Spleen (tissue), 11 donors: ENCODE results near the gene ADAM23. TPM values are rescaled to one million over a fixed set of nuclear protein-coding genes. Genes with fewer than 3 reads are reported as not detected.

Experiments
- DNase-seq: peaks from one replicate; pipeline ENCODE4 v3.0.0-alpha.2; 2020
- H3K27ac ChIP-seq, 8 donors: fragments of 200-600 bp; sonication (generic) in 7 of 8; 1 replicate in 4 of 8; 2 replicates in 4 of 8; pipeline versions ENCODE4 v1.5.0 to v1.8.0; 2016 to 2021; ENCODE audit warnings: inconsistent platforms in 4 of 8, mild to moderate bottlenecking in 4 of 8, moderate library complexity in 1 of 8
- H3K27me3 ChIP-seq, 7 donors: fragments of 200-600 bp; sonication (generic) in 6 of 7; replicated peaks in 1 of 7; 1 replicate in 4 of 7; 2 replicates in 3 of 7; pipeline versions ENCODE4 v1.5.0 to v1.8.0; 2016 to 2021; ENCODE audit warnings: inconsistent platforms in 3 of 7, mild to moderate bottlenecking in 1 of 7
- H3K36me3 ChIP-seq, 6 donors: fragments of 200-600 bp; sonication (generic) in 5 of 6; 1 replicate in 4 of 6; 2 replicates in 2 of 6; pipeline versions ENCODE4 v1.5.0 to v1.8.0; 2016 to 2021; ENCODE audit warnings: inconsistent platforms in 2 of 6
- H3K4me1 ChIP-seq, 6 donors: fragments of 200-600 bp; sonication (generic) in 5 of 6; 1 replicate in 3 of 6; 2 replicates in 3 of 6; pipeline versions ENCODE4 v1.5.0 to v1.8.0; 2016 to 2021; ENCODE audit warnings: inconsistent platforms in 3 of 6
- H3K4me3 ChIP-seq, 8 donors: fragments of 200-600 bp; sonication (generic) in 7 of 8; 1 replicate in 4 of 8; 2 replicates in 4 of 8; pipeline versions ENCODE4 v1.5.0 to v1.8.0; 2016 to 2021; ENCODE audit warnings: inconsistent platforms in 4 of 8, mild to moderate bottlenecking in 4 of 8, moderate library complexity in 2 of 8
- H3K9me3 ChIP-seq, 8 donors: fragments of 200-600 bp; sonication (generic) in 7 of 8; 1 replicate in 4 of 8; 2 replicates in 4 of 8; pipeline versions ENCODE4 v1.5.0 to v1.8.0; 2016 to 2021; ENCODE audit warnings: inconsistent platforms in 4 of 8
- CTCF ChIP-seq, 11 experiments: fragments of 200-600 bp in 7 of 11; fragments of 450-650 bp in 4 of 11; sonication (generic) in 4 of 11; IDR thresholded peaks in 8 of 11; conservative IDR thresholded peaks in 3 of 11; 1 replicate in 7 of 11; 2 replicates in 4 of 11; pipeline versions ENCODE4 v1.4.0 to v1.8.0; 2016 to 2021; ENCODE audit warnings: antibody characterized with exemption in 11 of 11, inconsistent platforms in 4 of 11, mild to moderate bottlenecking in 1 of 11
- POLR2A ChIP-seq, 3 donors: fragments of 450-650 bp; IDR thresholded peaks; one replicate each; pipeline ENCODE4 v1.5.1; 2017; ENCODE audit warnings: antibody characterized with exemption in 3 of 3, mild to moderate bottlenecking in 1 of 3
- POLR2AphosphoS5 ChIP-seq, 3 donors: sonication (generic); formaldehyde crosslinking; IDR thresholded peaks; one replicate each; pipeline ENCODE4 v1.5.1; 2017; ENCODE audit warnings: antibody characterized with exemption in 3 of 3
- WGBS, 5 donors: extraction: QIAGEN DNeasy Blood & Tissue Kit in 3 of 5; methylation state at CpG; one replicate each; pipeline versions ENCODE4 v1.1.5 to v1.1.7; 2013 to 2018; 5-methylcytosine and 5-hydroxymethylcytosine counted together
- intact Hi-C: fragments of 100-400 bp; cut with DNase I; formaldehyde crosslinking; loops from one replicate; pipeline ENCODE4 v1.15.0; 2023; ENCODE audit warnings: low total_unique reads
- polyA plus RNA-seq, 3 donors: library from polyadenylated mRNA; stranded (reverse); fragments of 200-250 nt; gene quantifications; one replicate each; pipeline ENCODE4 v1.2.1, GENCODE V29; 2013
- total RNA-seq, 7 donors: library from RNA; depleted of rRNA in 3 of 7; stranded (reverse); fragments of >200 nt in 3 of 7; fragmentation: NEBNext Ultra II Directional in 4 of 7; extraction: Animal tissue kit (Norgen Biotek cat#: 25700) in 4 of 7; gene quantifications; one replicate each; pipeline versions ENCODE4 v1.1.0 to v1.2.1, GENCODE V29; 2016 to 2021
- donor health status: healthy with polysubstance abuse.
- donor health status: DM: no; HTN: no; CAD: no; lungs with moderate emphysema.
- donor health status: DM: no; HTN: no; CAD: no.
- donor health status: Bipolar disorder and iron deficiency.
- donor health status: healthy.
- donor health status: DM: no; HTN: no; CAD: no.
- donor health status: DM: yes; HTN: yes; CAD: no.

ADAM23 gene
- total and polyA plus RNA-seq, 10 donors: 0.32 to 2.2 (median 0.86) TPM

DNA sequence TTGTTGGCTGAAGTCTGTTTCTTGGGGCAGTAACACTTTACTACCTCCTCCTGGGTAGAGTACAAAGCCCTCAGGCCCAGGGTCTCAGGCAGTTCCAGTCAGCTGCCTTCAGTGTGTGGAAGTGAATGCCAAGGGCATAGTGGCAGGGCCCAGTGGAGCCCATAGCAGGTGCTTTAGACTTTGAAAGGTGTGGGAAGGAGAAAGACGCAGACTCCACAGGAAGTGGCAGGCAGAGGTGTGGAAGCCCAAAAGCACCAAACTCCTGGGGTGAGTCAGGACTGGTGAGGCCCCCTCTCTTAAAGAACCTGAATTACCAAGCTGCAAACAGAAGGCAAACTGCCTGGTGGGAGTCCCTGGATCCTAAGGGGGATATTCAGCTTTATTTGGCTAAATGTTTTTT, 45.3 kb downstream of the ADAM23 start:
- TF ChIP-seq CTCF (IDR thresholded peaks at IDR 0.05 in 8 of 11, conservative IDR thresholded peaks at IDR 0.05 in 3 of 11) (no peak), POLR2A (IDR thresholded peaks at IDR 0.05) (no peak), POLR2AphosphoS5 (IDR thresholded peaks at IDR 0.05) (no peak)
- intact Hi-C loops: no loop called here

DNA sequence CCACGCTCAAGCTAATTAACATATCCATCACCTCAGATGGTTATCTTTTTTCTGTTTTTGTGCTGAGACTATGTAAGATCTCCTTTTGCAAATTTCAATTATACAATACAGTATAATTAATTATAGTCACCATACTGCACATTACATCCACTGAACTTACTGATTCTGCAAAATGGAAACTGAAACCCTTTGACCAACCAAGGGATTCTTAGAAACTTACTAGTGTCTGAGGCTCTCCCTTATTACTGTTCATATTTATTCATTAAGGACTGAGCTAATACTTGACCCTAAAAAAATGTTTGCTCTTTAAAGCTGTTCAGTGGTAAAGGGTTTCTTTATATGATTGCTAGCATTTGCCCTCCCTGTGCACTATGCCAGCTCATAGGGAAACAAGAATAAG, 50.7 kb downstream of the ADAM23 start:
- no peak overlapping the region for H3K4me3 ChIP-seq
- intact Hi-C loops: no loop called here
- no peaks in the 10 kb centered on the region for H3K36me3 ChIP-seq
- TF ChIP-seq POLR2AphosphoS5 (IDR thresholded peaks at IDR 0.05) (no peak), CTCF (IDR thresholded peaks at IDR 0.05 in 8 of 11, conservative IDR thresholded peaks at IDR 0.05 in 3 of 11) (no peak), POLR2A (IDR thresholded peaks at IDR 0.05) (no peak)
- no peak for DNase-seq
- WGBS, 5 donors: 77 to 89% (median 82%) methylated on average over 1 of the region's 1 CpG
- no peaks in the 10 kb centered on the region for H3K4me1 ChIP-seq
- H3K27ac ChIP-seq: no peak overlapping the region
- peaks cover 0 to 4% (median 0%) of the 10 kb centered on the region in 7 donors for H3K27me3 ChIP-seq
- no peaks in the 10 kb centered on the region for H3K9me3 ChIP-seq

More for the DNA sequence above, 45.3 kb downstream of the ADAM23 start:
- H3K9me3 ChIP-seq: peaks cover 0 to 4% (median 0%) of the 10 kb centered on the region in 8 donors
- no peak for DNase-seq
- no peak overlapping the region for H3K4me3 ChIP-seq
- 50 to 81% (median 56%) methylated on average over 1 of the region's 1 CpG for WGBS, 5 donors
- no peaks in the 10 kb centered on the region for H3K36me3 ChIP-seq
- H3K27me3 ChIP-seq: peaks cover 0 to 4% (median 0%) of the 10 kb centered on the region in 7 donors
- H3K4me1 ChIP-seq: no peaks in the 10 kb centered on the region
- H3K27ac ChIP-seq: no peak overlapping the region

- WGBS, 5 donors: 72 to 82% (median 76%) methylated on average over 4 of the region's 4 CpGs
- TF ChIP-seq POLR2AphosphoS5 (IDR thresholded peaks at IDR 0.05) (no peak), CTCF (IDR thresholded peaks at IDR 0.05 in 8 of 11, conservative IDR thresholded peaks at IDR 0.05 in 3 of 11) (no peak), POLR2A (IDR thresholded peaks at IDR 0.05) (no peak)
These were observed 59.4 kb downstream of the ADAM23 start for GRCh38 chr2:206502729-206503128.

DNA sequence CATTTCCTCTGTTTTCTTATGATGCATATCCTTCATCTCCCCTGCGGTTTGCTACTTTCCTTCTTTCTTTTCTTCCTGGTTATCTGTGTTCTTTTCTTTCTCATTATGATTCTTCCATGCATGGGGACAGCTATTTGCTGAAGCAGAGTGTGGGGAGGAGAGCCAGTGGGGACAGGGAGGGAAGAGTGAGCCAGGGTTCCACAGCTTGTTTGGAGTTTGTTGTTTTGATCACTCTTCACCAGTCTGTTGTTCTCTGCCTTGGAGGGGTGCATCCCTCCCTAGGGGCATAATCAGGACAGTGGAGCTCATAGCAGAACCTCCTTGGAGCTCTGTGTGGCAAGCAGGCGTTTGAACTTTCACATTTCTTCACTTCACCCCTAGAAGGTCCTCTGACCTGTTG, 68.0 kb downstream of the ADAM23 start:
- Histone ChIP-seq H3K27me3 (peaks cover 0 to 3% (median 0%) of the 10 kb centered on the region in 7 donors), H3K4me3 (no peak overlapping the region), H3K27ac (no peak overlapping the region), H3K36me3 (no peaks in the 10 kb centered on the region), H3K9me3 (no peaks in the 10 kb centered on the region), H3K4me1 (no peaks in the 10 kb centered on the region)
- TF ChIP-seq POLR2A (IDR thresholded peaks at IDR 0.05): no peak
- intact Hi-C loops: no loop called here
- 46 to 61% (median 60%) methylated on average over 2 of the region's 2 CpGs for WGBS, 5 donors
- no peak for DNase-seq

More at GRCh38 chr2:206502729-206503128, 59.4 kb downstream of the ADAM23 start:
- H3K4me3 ChIP-seq: no peak overlapping the region
- H3K9me3 ChIP-seq: no peaks in the 10 kb centered on the region
- no peaks in the 10 kb centered on the region for H3K27me3 ChIP-seq
- H3K4me1 ChIP-seq: no peaks in the 10 kb centered on the region
- no peaks in the 10 kb centered on the region for H3K36me3 ChIP-seq
- intact Hi-C loops: no loop called here
- H3K27ac ChIP-seq: no peak overlapping the region
- no peak for DNase-seq

DNA sequence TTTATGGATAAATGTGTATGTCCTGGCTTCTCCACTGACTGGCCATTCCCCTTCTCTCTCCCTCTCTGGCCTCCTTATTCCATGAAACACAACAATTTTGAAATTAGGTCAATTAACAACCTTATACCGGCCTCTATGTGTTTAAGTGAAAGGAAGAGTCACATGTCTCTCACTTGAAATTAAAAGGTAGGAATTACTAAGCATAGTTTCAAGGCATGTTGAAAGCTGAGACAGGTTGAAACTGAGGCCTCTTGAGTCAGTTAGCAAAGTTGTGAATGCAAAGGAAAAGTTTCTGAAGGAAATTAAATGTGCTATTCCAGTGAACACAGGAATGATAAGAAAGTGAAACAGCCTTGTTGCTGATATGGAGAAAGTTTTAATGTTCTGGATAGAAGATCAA, 69.7 kb downstream of the ADAM23 start:
- H3K27ac ChIP-seq: no peak overlapping the region
- no peak for DNase-seq
- no peaks in the 10 kb centered on the region for H3K4me1 ChIP-seq
- peaks cover 0 to 3% (median 0%) of the 10 kb centered on the region in 7 donors for H3K27me3 ChIP-seq
- WGBS, 5 donors: 66 to 86% (median 76%) methylated on average over 1 of the region's 1 CpG
- H3K4me3 ChIP-seq: no peak overlapping the region
- TF ChIP-seq CTCF (IDR thresholded peaks at IDR 0.05 in 8 of 11, conservative IDR thresholded peaks at IDR 0.05 in 3 of 11) (no peak), POLR2AphosphoS5 (IDR thresholded peaks at IDR 0.05) (no peak), POLR2A (IDR thresholded peaks at IDR 0.05) (no peak)
- H3K36me3 ChIP-seq: no peaks in the 10 kb centered on the region
- H3K9me3 ChIP-seq: no peaks in the 10 kb centered on the region
- intact Hi-C loops: no loop called here
